Fibroblast of lung (primary cell): ENCODE results near the gene PKP3.

Experiments
- CTCF ChIP-seq, 2 donors: IDR thresholded peaks in 1 of 2; conservative IDR thresholded peaks in 1 of 2; 1 replicate in 1 of 2; 2 replicates in 1 of 2; pipeline ENCODE4 v1.5.1; 2011 to 2012; ENCODE audit warnings: low read length in 2 of 2, control low read depth in 1 of 2, inconsistent platforms in 1 of 2, low read depth in 1 of 2, mild to moderate bottlenecking in 1 of 2
- EZH2 ChIP-seq: IDR thresholded peaks from 2 replicates; pipeline ENCODE4 v1.5.1; 2012; ENCODE audit warnings: low read length, control low read depth, mild to moderate bottlenecking; ENCODE audit errors: missing control alignments

DNA sequence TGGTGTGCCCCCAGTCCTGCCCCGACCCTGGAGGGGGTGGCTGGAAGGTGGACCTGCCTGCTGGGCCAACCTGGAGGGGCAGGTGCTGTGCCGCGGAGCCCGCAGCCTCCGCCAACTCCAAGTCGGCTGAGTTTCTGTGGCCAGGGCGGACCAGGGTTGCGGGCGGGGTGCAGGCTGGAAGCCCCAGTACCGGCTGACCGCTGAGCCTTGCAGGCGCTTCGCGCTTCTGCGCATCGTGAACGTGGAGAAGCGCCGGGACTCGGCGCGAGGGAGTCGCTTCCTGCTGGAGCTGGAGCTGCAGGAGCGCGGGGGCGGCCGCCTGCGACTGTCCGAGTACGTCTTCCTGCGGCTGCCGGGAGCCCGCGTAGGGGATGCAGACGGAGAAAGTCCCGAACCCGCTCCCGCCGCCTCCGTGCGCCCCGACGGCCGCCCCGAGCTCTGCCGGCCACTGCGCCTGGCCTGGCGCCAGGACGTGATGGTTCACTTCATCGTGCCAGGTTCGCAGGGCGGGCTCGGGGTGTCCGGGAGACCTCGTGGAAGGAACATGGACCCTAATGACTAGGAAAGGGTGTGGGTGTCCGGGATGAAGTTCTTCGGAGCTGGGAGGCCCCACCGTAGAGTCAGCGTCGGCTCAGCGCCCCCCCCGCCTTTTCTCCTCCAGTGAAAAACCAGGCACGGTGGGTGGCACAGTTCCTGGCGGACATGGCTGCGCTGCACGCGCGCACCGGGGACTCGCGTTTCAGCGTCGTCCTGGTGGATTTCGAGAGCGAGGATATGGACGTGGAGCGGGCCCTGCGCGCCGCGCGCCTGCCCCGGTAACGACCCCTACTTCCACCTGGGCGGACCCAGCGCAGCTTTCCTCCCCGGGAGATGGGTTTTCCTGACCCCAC lies 14.6 kb upstream of the PKP3 start:
- TF ChIP-seq CTCF (conservative IDR thresholded peaks at IDR 0.05 in 1 of 2, IDR thresholded peaks at IDR 0.05 in 1 of 2; ENCODE audit: low read depth in 1 of 2, low read length in 2 of 2): no peak
- TF ChIP-seq EZH2: no peak
